Measurements from ENCODE around the gene N4BP2L2. TPM values are rescaled to one million over a fixed set of nuclear protein-coding genes. Genes with fewer than 3 reads are reported as not detected.

N4BP2L2 gene
- total RNA-seq, 1 donor from 2014 or later = 153 TPM

- Mint-ChIP-seq H3K9me3 (no peaks in the 10 kb centered on the region), H3K27ac (no peak overlapping the region), H3K4me3 (peak overlapping the region; percentile 88), H3K4me1 (peaks cover 12% of the 10 kb centered on the region), H3K27me3 (ENCODE audit: insufficient read depth, low read depth) (peaks cover 22% of the 10 kb centered on the region), H3K36me3 (peaks cover 7% of the 10 kb centered on the region)
- H3K4me1 ChIP-seq = peaks cover 8% of the 10 kb centered on the region
- H4K20me1 ChIP-seq (ENCODE audit: low read depth) = peaks cover 10% of the 10 kb centered on the region
- no peaks in the 10 kb centered on the region for H3K79me2 ChIP-seq (ENCODE audit: low read depth)
- no peaks in the 10 kb centered on the region for H3K9me3 ChIP-seq (ENCODE audit: low read depth)
- no peaks in the 10 kb centered on the region for H3K36me3 ChIP-seq
- no peak overlapping the region for H3K27ac ChIP-seq
- peak overlapping the region; percentile 90 for H2AFZ ChIP-seq (replicated peaks)
- TF ChIP-seq EZH2 (IDR thresholded peaks at IDR 0.05) (peak; percentile 58), EZH2phosphoT487 (IDR thresholded peaks at IDR 0.05) (no peak)
- no peak overlapping the region for H3K9ac ChIP-seq
- H3F3A ChIP-seq (ENCODE audit: low read depth) = peaks cover 9% of the 10 kb centered on the region
- peaks cover 49% of the 10 kb centered on the region for H3K27me3 ChIP-seq
- DNase-seq (ENCODE audit: low spot score) = peak; percentile 74
- peak overlapping the region; percentile 100 for H3K4me2 ChIP-seq
- H3K4me3 ChIP-seq = peak overlapping the region; percentile 58
Measured at GRCh38 chr13:32426990-32427851, 111.4 kb downstream of the N4BP2L2 start.

- Histone ChIP-seq H3K79me2 (ENCODE audit: low read depth) (no peaks in the 10 kb centered on the region), H3K27ac (no peak overlapping the region), H3F3A (ENCODE audit: low read depth) (peaks cover 9% of the 10 kb centered on the region), H3K27me3 (peaks cover 49% of the 10 kb centered on the region), H3K36me3 (no peaks in the 10 kb centered on the region), H3K9me3 (ENCODE audit: low read depth) (no peaks in the 10 kb centered on the region), H3K4me3 (peak overlapping the region; percentile 58), H2AFZ (replicated peaks) (peak overlapping the region; percentile 90), H3K4me1 (peaks cover 8% of the 10 kb centered on the region), H4K20me1 (ENCODE audit: low read depth) (peaks cover 10% of the 10 kb centered on the region), H3K4me2 (peak overlapping the region; percentile 100), H3K9ac (no peak overlapping the region)
- H3K27ac Mint-ChIP-seq = no peak overlapping the region
- no peak for DNase-seq (ENCODE audit: low spot score)
- H3K36me3 Mint-ChIP-seq = peaks cover 7% of the 10 kb centered on the region
- no peaks in the 10 kb centered on the region for H3K9me3 Mint-ChIP-seq
- TF ChIP-seq EZH2phosphoT487 (IDR thresholded peaks at IDR 0.05) (no peak), EZH2 (IDR thresholded peaks at IDR 0.05) (peak; percentile 42)
- peak overlapping the region; percentile 88 for H3K4me3 Mint-ChIP-seq
- H3K4me1 Mint-ChIP-seq = peaks cover 12% of the 10 kb centered on the region
- peaks cover 22% of the 10 kb centered on the region for H3K27me3 Mint-ChIP-seq (ENCODE audit: insufficient read depth, low read depth)
Measured at GRCh38 chr13:32426191-32426989, 112.2 kb downstream of the N4BP2L2 start.

GRCh38 chr13:32425158-32425557 lies 113.4 kb downstream of the N4BP2L2 start:
- H3K36me3 ChIP-seq = no peaks in the 10 kb centered on the region
- H3K27me3 ChIP-seq = peaks cover 49% of the 10 kb centered on the region
- H3K9me3 Mint-ChIP-seq = peaks cover under 1% of the 10 kb centered on the region
- no peak overlapping the region for H3K4me2 ChIP-seq
- H3K4me3 ChIP-seq = no peak overlapping the region
- peaks cover 8% of the 10 kb centered on the region for H3K4me1 ChIP-seq
- no peak for TF ChIP-seq CTCF (IDR thresholded peaks at IDR 0.05)
- TF ChIP-seq EZH2 (IDR thresholded peaks at IDR 0.05) = no peak
- TF ChIP-seq EZH2phosphoT487 (IDR thresholded peaks at IDR 0.05) = no peak
- no peak overlapping the region for H2AFZ ChIP-seq (replicated peaks)
- peaks cover 10% of the 10 kb centered on the region for H4K20me1 ChIP-seq (ENCODE audit: low read depth)
- no peak overlapping the region for H3K27ac ChIP-seq
- peaks cover 7% of the 10 kb centered on the region for H3K36me3 Mint-ChIP-seq
- no peak overlapping the region for H3K9ac ChIP-seq
- DNase-seq (ENCODE audit: low spot score) = no peak
- H3K9me3 ChIP-seq (ENCODE audit: low read depth) = no peaks in the 10 kb centered on the region
- no peaks in the 10 kb centered on the region for H3K79me2 ChIP-seq (ENCODE audit: low read depth)
- H3K4me1 Mint-ChIP-seq = peaks cover 12% of the 10 kb centered on the region
- no peak overlapping the region for H3K4me3 Mint-ChIP-seq
- no peak overlapping the region for H3K27ac Mint-ChIP-seq
- peaks cover 22% of the 10 kb centered on the region for H3K27me3 Mint-ChIP-seq (ENCODE audit: insufficient read depth, low read depth)
- H3F3A ChIP-seq (ENCODE audit: low read depth) = peaks cover 9% of the 10 kb centered on the region

DNA sequence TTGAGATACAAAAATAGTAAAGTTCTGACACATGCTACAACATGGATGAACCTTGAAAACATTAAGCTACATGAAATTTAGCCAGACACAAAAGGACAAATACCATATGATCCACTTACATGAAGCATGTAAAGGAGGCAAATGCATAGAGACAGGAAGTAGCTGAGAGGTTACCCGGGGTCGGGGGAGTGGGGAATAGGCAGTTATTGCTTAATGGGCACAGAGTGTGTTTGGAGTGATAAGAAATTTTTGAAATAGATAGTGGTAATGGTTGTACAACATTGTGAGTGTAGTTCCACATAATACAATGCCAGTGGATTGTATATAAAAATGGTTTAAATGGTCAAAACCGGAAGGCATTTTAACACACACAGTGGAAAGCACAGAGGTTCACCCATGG lies 115.0 kb downstream of the N4BP2L2 start:
- TF ChIP-seq EZH2 (IDR thresholded peaks at IDR 0.05) (no peak), CTCF (IDR thresholded peaks at IDR 0.05) (no peak), EZH2phosphoT487 (IDR thresholded peaks at IDR 0.05) (no peak)

More for the DNA sequence above, 115.0 kb downstream of the N4BP2L2 start:
- Mint-ChIP-seq H3K4me1 (peaks cover 10% of the 10 kb centered on the region), H3K27ac (no peak overlapping the region), H3K4me3 (no peak overlapping the region), H3K36me3 (peaks cover 7% of the 10 kb centered on the region), H3K9me3 (peaks cover 9% of the 10 kb centered on the region), H3K27me3 (ENCODE audit: insufficient read depth, low read depth) (peaks cover 23% of the 10 kb centered on the region)
- Histone ChIP-seq H3K4me2 (no peak overlapping the region), H3K27me3 (peaks cover 40% of the 10 kb centered on the region), H3K4me3 (no peak overlapping the region), H3K9ac (no peak overlapping the region), H3K79me2 (ENCODE audit: low read depth) (no peaks in the 10 kb centered on the region), H3K36me3 (no peaks in the 10 kb centered on the region), H3K27ac (no peak overlapping the region), H4K20me1 (ENCODE audit: low read depth) (peaks cover 10% of the 10 kb centered on the region), H3K9me3 (ENCODE audit: low read depth) (no peaks in the 10 kb centered on the region), H3K4me1 (peaks cover 8% of the 10 kb centered on the region), H2AFZ (replicated peaks) (no peak overlapping the region), H3F3A (ENCODE audit: low read depth) (peaks cover 3% of the 10 kb centered on the region)
- no peak for DNase-seq (ENCODE audit: low spot score)

All from neural progenitor cell (in vitro differentiated cells).